NCI-H1436 treated with DMSO at 0.1 percent for 48 hours (cell line): ENCODE results near the gene TTC16.
A peak's percentile ranks its signal among the peaks of the same experiment; 100 is the strongest.

Source experiments
- DNase-seq: peaks from one replicate; lab custom pipeline; 2025; lab: John Stamatoyannopoulos, UW

TTC16 gene

DNA sequence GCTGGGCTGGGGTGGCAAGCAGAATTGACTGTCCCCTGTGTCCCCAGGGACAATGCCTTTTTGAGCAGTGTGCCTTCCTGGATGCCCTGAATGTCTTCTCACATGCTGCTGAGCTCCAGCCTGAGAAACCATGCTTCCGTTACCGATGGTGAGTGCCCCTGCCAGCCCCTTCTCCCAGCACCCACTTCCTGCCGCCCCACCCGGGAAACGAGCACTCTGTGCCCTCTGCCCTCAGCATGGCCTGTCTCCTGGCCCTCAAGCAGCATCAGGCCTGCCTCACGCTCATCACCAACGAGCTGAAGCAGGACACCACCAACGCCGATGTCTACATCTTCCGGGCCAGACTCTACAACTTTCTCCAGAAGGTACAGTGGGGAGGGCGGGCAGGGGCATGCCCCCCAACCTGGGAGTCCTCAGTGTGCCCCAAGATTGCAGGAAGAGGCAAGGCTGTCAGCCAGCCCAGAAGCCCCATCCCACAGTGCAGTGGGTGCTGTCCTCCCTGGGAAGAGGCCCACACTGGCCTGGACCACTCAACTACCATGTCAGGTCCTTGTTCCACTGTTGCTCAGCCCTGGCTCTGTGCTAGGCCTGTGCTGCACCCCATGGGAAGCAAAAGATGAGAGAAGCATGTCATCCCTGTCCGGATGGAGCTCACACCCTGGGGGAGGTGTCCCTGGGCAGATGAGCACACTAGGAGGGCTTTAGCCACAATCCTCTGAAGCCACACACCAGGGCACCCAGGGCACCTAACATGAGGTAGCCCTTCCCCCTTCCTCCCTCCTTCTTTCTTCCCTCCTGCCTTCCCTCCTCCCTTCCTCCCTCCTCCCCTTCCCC lies 4.4 kb downstream of the TTC16 start:
- no peak for DNase-seq

DNA sequence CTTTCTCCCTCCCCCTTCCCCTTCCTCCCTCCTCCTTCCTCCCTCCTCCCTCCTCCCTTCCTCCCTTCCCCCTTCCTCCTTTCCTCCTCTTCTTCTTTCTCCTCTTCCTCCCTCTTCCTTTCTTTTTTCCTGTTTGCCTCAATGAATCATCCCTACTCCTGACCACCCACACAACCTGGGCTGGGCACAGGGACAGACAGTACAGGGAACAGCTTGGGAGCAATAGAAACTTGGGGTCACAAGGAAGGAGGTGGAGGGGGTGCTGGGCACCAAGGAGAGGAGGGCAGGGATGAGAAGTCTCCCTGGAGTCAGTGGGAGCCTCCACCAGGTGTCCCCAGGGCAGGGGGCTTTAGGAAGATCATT lies 5.0 kb downstream of the TTC16 start:
- no peak for DNase-seq

DNA sequence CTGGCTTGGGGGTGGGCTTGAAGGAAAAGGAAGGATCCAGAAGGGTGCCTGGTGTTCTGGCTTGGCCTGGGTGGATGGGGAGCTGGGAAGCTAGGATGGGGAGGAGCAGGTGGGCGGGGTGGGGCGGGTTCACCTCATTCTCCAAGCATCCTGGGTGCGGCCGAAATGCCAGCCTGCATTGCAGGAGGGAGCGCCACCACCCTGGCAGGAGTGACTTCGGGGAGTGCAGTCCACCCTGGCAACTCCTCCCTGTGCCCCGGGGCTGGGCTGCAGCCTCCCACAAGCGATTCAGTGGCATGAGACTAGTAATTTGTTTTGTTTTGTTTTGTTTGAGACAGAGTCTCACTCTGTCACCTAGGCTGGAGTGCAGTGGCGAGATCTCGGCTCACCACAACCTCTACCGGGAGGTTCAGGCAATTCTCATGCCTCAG lies 5.5 kb downstream of the TTC16 start:
- no peak for DNase-seq

DNA sequence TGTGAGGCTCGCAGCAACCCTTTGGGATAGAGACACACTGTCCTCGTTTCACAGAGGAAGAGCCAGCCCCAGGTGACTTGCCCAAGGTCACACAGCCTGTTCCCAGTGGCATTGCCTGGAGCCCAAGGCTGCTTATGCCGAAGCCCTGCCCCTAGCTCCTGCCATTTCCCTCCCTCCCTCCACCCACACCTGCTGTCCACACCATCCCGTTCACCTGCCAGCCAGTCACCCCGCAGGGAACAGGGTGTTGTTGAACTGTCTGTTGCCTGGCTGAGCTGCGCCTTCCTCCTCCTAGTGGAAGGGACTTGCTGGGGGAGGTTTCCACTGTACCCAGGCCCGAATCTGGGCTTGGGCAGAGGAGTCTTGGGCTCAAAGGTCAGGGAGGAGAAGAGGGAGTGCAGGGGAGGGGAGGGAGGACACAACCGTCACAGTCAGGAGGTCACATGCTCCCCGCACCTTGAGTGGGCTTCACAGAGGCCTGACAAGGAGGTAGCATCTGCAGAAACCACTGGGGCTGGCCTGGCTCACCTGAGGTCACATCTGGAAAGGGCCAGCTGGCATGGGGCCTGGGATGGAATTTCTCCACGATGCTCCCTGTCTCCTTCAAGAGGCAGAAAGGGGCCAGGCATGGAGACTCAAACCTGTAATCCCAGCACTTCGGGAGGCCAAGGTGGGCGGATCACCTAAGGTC lies 6.3 kb downstream of the TTC16 start:
- no peak for DNase-seq

DNA sequence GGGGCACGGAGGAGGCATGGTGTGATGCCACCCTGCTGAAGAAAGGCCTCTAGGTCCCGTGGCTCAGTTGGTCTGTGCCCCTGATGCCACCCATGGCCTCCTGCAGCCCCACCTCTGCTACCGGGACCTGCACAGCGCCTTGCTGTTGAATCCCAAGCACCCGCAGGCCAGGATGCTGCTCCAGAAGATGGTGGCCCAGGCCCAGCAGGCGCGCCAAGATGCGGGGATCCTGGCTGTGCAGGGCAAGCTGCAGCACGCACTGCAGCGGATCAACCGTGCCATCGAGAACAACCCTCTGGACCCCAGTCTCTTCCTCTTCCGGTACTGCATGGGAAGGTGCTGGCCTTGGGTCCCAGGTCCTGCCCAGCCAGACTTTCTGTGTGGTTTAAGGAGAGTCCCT lies 7.1 kb downstream of the TTC16 start:
- DNase-seq, result no peak

DNA sequence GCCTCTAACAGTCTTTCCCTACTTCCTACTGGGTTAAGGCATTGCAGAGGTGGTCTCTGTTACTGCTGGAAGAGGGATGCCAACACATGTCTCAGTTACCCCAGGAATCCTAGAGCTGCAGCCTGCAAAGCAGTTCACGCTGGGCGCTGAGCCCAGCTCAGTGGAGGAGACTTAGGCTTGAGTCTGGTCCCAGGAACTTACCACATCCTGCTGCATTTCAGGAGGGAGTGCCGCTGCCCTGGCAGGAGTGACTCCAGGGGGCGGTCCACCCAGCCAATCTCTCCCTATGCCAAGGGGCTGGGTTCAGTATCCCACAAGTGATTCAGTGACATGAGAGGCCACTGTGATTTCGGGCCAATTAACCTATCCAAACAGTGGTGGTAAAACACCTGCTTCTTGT lies 7.6 kb downstream of the TTC16 start:
- DNase-seq, result no peak

DNA sequence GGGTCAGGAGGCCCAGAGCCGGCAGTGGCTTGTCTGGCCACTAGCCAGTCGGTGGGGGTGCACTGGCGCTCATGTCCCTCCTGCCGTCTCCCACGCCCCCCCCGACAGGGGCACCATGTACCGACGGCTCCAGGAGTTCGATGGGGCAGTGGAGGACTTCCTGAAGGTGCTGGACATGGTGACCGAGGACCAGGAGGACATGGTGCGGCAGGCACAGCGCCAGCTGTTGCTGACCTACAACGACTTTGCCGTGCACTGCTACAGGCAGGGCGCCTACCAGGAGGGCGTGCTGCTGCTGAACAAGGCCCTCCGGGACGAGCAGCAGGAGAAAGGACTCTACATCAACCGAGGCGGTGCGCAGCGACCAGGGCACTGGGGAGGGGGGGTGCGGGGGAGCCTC lies 8.1 kb downstream of the TTC16 start:
- DNase-seq, result no peak

DNA sequence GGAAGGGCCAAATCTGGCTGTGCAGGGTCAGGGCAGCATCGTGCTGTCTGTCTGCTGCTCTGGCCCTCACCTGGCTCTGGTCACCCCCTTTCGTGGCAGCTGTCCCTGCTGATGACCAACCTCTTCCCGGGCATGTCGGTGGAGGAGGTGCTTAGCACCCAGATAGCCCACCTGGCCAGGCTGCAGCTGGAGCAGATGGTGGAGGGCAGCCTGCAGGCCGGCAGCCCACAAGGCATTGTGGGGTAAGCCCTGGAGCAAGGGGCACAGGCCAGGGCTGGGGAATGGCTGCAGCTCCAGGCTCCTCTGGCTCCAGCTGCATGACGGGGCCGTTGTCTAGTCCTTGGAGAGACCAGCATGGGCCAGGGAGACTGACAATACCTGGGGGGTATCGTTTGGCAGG lies 11.0 kb downstream of the TTC16 start:
- DNase-seq, result no peak

DNA sequence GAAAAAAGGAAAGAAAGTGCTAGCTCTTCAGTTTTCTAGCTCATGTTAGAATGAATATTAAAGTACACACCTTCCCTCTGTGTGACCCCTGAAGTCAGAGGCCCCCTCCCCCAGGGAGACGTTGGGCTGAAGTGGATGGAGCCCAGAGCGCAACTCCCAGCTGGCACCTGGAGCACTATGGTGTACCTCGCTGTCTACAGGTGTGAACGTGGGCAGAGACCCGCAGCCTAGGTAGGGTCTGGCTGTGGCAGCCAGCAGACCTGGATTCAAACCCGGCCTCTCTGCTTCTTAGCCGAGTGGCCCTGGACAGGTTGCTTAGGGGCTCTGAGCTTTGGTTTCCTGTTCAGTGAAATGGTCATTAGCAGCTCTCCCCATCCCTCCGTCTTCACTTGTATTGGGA lies 12.9 kb downstream of the TTC16 start:
- DNase-seq, result no peak

DNA sequence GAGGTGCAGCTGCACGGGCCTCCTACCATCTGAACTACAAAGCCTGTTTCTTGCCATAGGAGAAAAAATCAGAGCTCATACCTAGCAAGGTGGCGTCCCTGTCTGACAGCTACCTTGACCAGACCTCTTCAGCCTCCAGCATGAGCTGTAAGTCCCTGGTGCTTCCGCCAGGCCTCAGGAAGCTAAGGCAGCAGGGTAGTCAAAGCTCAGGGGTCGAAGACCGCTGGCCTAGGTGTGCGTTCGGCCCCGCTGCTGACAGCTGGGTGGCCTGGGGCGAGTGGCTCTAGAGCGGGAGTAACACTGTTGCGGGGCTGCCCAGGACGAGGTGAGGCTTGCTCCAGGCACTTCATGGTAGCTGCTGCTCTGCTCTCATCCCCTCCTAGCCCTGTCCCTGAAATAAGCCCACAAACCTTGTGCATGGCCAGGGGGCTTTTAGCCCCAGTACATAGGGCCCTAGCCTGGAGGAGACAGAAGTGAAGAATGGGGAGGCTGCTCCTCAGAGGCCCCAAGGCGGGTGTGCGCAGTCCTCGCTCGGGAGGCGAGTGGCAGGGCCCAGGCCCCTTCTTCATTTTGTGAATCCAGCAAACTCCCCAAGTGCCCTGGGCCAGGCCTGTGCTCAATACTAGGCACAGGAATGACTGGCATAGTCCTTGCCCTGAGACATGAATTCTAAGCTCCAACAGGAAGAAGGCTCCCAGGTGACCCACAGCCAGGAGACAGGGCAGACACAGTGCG lies 13.8 kb downstream of the TTC16 start:
- no peak for DNase-seq

DNA sequence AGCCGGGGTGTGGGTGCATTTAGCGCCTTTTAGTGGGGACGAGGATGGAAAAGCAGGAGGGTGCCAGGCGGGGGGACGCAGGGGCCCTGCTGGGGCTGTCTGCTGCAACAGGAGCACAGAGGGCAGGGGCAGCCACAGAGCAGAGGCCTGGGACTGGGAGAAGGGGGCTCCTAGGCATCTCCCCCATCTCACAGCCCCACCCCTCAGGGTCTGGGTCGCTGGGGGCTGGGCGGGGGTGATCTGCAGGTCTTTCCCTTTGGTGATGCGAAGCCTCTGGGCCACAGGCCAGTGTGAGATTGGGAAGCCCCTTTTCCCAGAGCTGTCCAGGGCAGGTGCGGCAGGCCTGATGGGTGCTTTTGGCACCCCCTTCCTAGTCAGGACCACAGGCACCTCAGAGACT lies 14.4 kb downstream of the TTC16 start:
- no peak for DNase-seq

DNA sequence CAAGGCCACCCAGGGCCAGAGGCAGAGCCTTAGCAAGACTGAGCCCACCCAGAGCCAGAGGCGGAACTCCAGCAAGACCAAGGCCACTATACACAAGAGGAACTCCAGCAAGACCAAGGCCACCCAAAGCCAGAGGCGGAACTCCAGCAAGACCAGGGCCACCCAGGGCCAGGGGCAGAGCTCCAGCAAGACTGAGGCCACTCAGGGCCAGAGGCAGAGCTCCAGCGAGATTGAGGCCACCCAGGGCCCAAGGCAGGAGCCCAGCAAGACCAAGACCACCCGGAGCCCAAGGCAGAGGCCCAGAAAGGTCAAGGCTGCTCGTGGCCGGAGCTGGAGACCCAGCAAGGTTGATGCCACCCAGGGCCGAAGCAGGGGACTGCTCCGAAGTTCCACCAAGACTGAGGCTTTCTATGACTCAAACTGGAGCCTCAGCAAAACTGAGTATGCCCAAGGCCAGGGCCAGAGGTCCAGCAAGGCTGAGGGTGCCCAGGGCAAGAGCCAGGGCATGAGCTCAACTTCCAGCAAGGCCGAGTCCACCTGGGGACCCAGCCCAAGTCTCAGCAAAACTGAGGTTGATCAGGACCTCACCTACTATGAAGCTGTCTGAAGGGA lies 15.0 kb downstream of the TTC16 start:
- DNase-seq, result no peak

DNA sequence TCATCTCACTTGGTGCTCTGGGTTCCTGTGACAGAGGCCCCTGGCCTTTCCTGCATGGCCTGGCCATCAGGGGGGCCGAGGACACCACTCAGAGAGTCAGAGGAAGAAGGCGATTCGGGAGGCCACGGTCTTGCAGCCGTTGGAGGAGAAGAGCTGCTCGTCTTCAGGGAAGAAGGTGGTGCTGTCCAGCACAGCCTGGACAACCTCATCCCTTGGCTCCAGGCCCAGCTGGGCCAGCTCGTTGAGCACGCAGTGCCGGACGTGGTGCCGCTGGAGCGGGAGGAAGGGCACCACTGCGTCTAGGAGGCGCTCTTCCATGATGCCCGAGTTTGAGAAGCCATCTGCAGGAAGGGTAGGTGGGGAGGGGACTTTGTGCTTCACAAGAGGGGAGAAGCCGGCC lies 16.1 kb downstream of the TTC16 start:
- DNase-seq, result no peak

DNA sequence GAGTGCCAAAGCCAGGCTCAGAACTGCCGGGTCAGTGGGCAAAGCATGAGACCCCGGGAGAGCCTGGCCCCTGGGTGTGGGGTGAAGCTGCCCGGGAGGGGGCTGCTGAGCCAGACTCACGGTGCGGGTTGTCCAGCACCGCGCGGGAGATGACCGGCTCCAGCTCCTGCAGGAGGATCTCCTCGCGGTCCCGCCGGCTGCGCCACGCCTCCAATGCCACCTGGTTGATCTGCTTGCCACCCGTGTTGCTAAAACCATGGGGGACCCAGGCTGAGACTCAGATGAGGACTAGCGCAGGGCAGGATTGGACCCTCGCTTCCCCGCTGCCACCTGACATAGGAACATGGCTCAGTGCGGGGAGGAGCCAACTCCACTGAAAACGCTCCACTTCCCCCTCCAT lies 16.6 kb downstream of the TTC16 start:
- DNase-seq, result no peak

DNA sequence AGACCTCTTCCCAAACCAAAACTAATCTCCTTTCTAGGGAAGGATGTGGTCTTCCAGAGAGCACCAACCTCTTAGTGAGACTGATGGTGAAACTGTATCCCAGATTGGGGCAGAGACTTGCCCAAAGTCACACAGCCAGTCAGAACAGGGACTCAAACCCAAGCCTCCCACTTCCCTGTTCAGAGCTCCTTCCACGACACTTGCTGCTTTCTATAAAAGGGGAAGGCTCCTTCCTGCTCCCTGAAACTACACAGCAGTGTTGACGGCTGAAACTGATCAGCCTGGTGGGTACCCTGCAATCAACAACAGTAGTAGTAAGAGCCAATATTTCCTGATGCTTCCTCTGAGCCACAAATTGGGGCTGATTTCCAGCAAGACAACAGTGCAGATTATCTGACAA lies 17.7 kb downstream of the TTC16 start:
- DNase-seq, result no peak

DNA sequence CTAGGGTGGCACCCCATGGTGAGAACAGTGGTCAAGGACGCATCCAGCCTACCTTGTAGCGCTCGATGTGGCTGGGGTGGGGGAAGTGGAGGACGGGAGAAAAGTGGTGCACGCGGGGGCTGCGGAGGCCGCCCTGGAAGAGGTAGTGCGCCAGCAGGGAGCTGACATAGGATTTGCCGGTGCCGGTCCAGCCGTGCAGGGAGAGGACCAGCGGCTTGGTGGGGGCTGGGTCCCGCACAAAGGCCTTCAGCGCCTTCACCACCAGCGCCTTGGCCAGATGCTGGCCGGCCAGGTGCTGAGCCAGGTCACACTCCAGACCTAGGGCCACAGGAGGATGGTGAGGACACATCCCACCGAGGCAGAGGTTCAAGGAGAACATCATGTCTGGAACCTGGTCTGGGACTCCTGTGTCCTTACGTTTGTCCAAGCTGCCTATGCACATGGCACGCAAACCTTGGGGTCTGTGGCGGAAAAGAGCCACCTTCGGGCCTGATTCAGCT lies 18.4 kb downstream of the TTC16 start:
- no peak for DNase-seq

DNA sequence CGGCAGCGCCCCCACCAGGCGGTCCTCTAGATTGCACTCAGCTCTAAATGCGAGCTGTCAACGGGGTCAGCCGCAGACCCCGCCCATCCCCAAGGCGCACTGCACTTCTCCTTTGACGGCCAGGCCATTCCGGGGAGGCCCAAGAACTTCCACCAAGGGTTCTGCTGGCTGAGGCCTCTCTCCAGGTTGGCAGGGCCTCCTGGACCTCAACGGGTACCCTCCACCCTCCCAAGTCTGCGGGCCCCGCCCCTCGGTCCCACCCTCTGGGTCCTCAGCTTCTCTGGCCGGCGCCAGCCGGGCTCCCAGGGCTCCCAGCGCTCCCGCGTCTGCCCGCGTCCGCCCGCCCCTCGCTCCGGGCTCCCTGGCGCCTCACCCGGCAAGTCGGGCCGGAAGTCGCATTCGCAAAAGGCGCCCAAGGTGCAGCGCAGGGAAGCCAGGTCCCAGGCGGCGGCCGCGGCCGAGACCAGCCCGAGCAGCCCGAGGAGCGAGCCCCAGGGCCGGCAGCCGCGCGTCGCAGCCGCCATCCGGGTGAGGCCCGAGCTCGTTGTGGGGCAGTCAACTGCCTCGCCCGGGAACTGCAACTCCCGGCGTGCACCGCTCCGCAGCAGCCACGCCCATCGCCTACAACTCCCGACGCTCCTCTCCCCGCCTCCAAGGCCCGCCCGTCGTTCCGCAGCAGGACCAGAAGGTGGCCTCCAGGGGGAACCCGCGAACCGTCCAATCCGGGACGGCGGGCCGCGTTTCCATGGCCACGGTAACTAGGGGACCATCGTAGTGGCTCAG lies 19.1 kb downstream of the TTC16 start, which contains the start of gene TOR2A:
Gene TOR2A (minus strand): TSS at position 548 of the 783 bp plus-strand sequence. CDS start 24 bp downstream, at position 524.
- peak; percentile 84 for DNase-seq

DNA sequence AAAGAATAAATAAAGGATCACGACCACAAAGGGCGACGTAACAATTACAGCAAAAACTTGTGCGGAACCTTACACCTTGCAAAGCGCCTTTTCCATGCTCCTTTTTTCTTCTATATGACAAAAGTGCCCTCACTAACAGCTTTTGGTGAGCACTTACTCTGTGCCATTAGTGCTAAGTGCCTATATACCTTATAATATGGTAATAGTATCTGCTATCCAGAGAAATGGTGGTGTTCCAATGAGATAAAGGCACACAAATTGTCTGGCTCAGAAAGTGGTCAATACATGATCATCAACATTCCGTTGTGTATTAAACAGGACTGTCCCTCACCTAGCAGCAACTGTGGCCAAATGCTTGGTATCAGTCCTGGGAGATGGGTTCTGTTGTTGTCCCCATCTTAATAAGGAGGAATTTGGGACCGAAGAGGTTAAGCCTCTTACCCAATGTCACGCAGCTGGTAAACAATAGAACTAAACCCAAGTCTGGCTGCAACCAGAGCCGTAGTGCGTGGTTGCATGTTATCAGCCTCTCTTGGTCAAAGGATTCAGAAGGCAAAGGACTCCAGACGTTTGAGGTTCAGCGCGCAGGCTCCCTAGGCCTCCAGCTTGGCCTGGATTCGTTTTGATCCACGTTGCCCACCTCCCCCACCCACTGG lies 19.8 kb downstream of the TTC16 start:
- DNase-seq, result no peak

DNA sequence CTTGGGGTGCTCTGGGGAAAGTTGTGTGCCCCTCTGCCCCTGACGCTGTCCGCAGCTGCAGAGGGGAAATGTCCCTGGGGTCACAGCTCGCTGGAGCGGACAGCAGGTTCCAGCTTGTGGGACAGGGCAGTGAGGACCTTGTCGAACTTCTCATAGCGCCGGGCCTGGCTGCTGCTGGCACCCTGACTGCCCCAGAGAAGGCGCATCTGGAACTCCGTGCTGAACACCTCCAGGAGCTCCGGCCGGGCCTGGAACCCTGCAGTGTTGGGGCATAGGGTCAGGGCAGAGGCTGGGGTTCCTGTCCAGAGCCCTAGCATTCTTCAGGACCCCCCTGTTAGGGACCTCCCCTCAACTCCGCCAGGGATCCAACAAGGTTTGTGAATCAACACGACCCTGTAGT lies 22.8 kb downstream of the TTC16 start:
- no peak for DNase-seq

DNA sequence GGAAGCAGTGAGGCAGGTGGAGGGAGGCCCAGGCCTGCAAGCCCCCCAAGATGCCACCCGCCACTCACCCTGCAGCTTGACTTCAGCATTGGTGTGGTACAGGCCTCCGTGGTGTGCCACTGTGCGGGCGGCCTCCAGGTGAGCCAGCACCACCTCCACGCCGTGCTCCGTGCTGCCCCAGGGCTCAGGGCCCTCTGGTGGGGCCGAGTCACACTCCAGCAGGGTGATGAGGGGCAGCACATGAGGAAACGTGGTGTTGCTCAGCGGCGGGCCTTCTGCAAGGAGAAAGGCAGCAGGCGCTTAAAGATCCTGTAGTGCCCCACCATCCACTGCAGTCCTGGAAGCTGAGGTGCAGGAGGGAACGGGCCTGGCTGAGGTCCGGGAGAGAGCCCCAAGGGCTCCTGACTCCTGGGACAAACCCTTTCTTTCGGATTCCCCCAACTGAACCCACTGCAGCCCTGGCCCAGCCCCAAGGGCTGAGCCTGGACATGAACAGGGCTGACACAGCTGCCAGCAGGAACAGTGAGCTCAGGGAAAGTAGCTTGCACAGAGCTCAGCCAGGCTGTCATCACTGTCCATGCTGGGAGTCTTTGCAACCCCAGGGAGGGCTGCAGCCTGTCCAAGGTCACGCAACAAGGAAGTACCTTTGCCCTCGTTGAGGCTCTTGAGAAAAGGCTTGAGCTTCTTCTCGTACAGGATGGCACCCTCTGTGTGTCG lies 23.9 kb downstream of the TTC16 start:
- no peak for DNase-seq
